Stromal cell of bone marrow (primary cell): ENCODE data around the gene KCTD21.
"Not testable (repeated sequence)": the region's sequence is repeated elsewhere in the genome, so short reads cannot be mapped to it uniquely, and the experiment has no call there.

Experiments used
- DNase-seq: peaks from one replicate; pipeline ENCODE4 v3.0.0-alpha.2; 2012; ENCODE audit warnings: low read depth

KCTD21 gene

GRCh38 chr11:78175862-78176261 is 12.6 kb downstream of the KCTD21 start:
- DNase-seq = not testable (repeated sequence)

- no peak for DNase-seq
Measured at GRCh38 chr11:78171951-78172350, 16.5 kb downstream of the KCTD21 start.

- no peak for DNase-seq
Measured at GRCh38 chr11:78170874-78171549, 17.4 kb downstream of the KCTD21 start.

- DNase-seq = no peak
Measured at GRCh38 chr11:78170413-78170812, 18.0 kb downstream of the KCTD21 start.

- peak; percentile 97 for DNase-seq
Measured at GRCh38 chr11:78168539-78169477, 19.6 kb downstream of the KCTD21 start.

- no peak for DNase-seq
Measured at GRCh38 chr11:78166855-78167469, 21.5 kb downstream of the KCTD21 start.

GRCh38 chr11:78164471-78164870 is 24.0 kb downstream of the KCTD21 start:
- DNase-seq = no peak

- no peak for DNase-seq
Measured at GRCh38 chr11:78163828-78164227, 24.6 kb downstream of the KCTD21 start.

GRCh38 chr11:78161962-78162371 is 26.5 kb downstream of the KCTD21 start:
- no peak for DNase-seq

- no peak for DNase-seq
Measured at GRCh38 chr11:78161346-78161745, 27.1 kb downstream of the KCTD21 start.

GRCh38 chr11:78160557-78160956 is 27.9 kb downstream of the KCTD21 start:
- DNase-seq = no peak

- no peak for DNase-seq
Measured at GRCh38 chr11:78158987-78159652, 29.3 kb downstream of the KCTD21 start.

GRCh38 chr11:78156127-78156844 is 32.1 kb downstream of the KCTD21 start:
- no peak for DNase-seq

GRCh38 chr11:78151804-78152203 is 36.6 kb downstream of the KCTD21 start:
- DNase-seq = no peak

- no peak for DNase-seq
Measured at GRCh38 chr11:78150754-78151153, 37.7 kb downstream of the KCTD21 start.

- DNase-seq = no peak
Measured at GRCh38 chr11:78150346-78150745, 38.1 kb downstream of the KCTD21 start.

GRCh38 chr11:78149646-78150045 is 38.8 kb downstream of the KCTD21 start:
- DNase-seq = peak; percentile 73

- DNase-seq = no peak
Measured at GRCh38 chr11:78147807-78148206, 40.6 kb downstream of the KCTD21 start.

GRCh38 chr11:78145511-78146025 is 42.9 kb downstream of the KCTD21 start:
- DNase-seq = no peak

- no peak for DNase-seq
Measured at GRCh38 chr11:78140392-78141077, 47.9 kb downstream of the KCTD21 start.
